Right kidney (tissue), 1 donor: Measurements from ENCODE around the gene NOC3L.

Experiments used
- DNase-seq: peaks from one replicate; pipeline ENCODE4 v3.0.0-alpha.2; 2016

Gene NOC3L

GRCh38 chr10:94307046-94307615 lies 55.6 kb downstream of the NOC3L start:
- DNase-seq, result no peak

DNA sequence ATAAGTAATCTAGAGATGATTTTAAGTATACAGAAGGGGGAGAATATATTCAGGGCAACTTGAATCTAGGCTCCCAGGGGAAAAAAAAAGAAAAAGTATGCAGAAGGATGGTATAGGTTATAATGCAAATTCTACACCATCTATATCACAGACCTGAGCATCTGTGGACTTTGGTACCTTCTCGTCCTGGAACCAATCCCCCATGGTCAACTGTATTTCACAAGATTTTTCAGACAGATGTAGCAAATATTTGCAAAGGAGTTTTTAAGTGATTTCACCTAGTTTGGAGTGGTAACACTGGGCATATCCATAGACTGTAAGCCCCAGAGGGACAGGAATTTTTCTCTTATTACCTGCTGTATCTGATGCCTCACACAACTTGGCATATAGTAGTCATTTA lies 58.8 kb downstream of the NOC3L start:
- DNase-seq, result no peak

DNA sequence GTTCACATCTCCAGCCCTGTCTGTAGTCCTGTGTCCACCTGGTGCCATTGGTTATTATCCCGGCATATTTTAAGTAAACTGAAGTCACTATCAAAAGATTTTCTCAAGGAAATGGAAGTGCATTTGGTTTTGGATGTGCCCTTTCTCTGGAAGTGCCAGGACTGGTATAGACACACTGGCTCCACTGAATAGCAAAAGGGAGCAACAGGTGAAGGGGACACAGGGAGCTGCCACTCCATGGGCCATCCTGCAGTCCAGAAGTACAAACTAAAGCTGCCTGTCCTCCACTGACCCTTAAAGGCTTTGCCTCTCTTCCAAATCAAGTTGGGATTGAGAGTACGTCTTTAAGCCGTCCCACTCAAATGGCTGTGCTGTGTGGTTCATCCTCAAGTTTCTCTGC lies 62.7 kb downstream of the NOC3L start:
- DNase-seq, result no peak

DNA sequence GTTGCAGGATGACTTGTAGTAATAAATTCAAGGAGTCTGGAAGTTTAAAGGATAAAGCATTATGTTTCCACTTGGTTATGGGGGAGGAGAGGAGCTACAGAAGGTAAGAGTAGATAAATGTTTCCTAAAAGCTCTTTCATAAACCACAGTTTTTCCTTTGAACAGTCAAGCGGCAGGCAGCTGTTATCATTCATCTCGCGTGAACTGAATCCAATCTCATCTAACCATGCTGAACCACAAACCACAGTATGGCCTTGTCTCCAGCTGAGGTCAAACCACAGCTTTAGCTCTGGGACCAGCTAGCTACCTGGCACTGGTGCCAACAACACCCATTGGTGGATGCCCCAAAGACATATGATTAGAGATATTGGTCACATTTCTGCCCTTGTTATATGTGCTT lies 63.3 kb downstream of the NOC3L start:
- DNase-seq, result no peak

DNA sequence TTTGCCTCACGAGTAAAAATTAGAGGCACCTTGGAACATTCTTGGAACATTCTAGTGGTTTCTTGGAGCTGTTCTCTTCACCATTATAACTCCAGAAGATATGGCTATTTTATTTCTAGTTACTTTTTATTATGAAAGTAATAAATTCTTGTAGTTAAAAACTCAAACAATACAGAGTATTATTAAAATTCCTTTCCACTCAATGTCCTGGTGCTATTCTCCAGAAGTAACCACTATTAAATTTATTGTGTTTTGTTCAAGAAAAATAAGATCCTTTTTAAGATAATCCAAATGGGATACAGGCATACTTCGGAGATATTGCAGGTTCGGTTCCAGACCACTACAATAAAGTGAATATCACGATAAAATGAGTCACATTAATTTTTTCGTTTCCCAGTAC lies 68.6 kb downstream of the NOC3L start:
- no peak for DNase-seq

- no peak for DNase-seq
Observed at GRCh38 chr10:94293354-94293753, 69.4 kb downstream of the NOC3L start.

- no peak for DNase-seq
Observed at GRCh38 chr10:94292434-94293090, 70.2 kb downstream of the NOC3L start.

DNA sequence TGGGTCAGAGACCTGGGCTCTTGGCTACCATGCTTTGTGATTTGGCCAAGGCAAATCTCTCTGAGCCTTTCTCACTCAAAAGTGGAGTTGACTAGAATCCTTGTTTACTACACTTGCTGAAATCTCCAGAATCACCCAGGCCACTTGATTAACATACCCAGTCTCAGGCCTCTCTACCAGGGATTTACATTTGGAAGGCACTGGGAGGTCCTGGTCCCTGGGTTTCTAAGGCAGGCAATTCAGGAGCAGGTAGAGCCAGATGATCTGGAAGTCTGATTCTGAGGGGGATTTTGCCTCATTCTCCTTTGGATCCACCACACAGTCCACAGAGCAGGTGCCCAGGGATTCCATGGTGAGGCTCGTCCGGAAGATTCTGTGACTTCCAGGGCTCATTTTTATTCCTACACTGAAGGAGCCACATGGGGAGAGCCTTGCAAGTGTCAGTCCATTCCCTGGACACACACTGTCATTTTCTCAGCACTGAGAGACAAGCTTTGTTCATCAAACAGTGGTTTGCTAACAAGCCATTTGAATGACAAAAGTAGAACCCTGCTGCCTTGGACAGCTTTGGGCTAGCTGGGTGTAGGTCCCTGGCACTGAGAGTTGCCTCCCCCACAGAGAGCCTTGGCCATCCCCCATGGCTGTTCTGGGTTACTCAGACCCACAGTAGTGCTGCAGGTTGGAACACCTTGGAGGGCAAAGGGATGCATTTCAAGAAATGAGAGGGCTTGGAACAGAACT lies 74.2 kb downstream of the NOC3L start:
- no peak for DNase-seq

GRCh38 chr10:94287336-94287735 lies 75.4 kb downstream of the NOC3L start:
- DNase-seq, result no peak

DNA sequence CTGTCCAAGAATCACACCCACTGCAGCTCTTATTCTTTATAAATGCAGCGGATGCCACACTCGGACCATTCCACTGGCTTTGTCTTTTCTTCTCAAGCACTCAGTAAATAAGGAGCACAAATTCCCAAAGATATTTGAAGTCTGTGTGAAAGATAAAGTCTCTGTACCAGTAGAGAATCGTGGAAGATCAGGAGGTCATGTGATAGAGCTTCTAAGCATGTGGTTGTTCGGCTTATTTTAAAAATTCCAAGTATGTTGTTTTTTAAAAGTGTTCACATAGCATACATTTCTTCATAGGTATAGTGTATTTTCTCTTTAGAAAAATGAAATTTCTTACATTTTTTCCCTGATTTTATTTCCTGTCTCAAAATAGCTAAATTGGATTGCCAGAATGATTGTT lies 75.8 kb downstream of the NOC3L start:
- no peak for DNase-seq

DNA sequence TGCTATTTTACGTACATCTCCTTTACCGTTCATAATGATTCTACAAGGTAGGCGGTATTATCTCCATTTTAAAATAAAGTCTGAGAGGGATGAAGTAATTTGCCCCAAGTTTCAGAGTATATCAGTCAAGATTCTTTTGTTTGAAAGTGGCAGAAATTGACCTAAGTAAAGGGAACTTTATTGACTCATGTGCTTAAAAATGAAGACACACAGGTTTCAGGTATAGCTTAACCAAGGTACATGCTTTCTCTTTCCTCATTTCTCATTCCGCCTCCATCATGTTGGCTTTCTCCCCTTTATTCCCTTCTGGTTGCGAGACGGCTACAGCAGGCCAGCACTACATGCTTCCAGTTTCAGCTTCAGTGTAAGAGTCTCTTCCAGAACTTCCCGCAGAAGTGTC lies 77.5 kb downstream of the NOC3L start:
- no peak for DNase-seq
